Sigmoid colon (tissue), 7 donors: ENCODE measurements around the gene ACVR2B. TPM values are rescaled to one million over a fixed set of nuclear protein-coding genes. Genes with fewer than 3 reads are reported as not detected.

Experiments used
- DNase-seq: peaks from one replicate; pipeline ENCODE4 v3.0.0-alpha.2; 2019
- H3K27ac ChIP-seq, 4 donors: fragments of 200-600 bp; sonication (generic); one replicate each; pipeline ENCODE4 v1.5.1; 2016 to 2019; ENCODE audit warnings: mild to moderate bottlenecking in 1 of 4
- H3K27me3 ChIP-seq, 3 donors: fragments of 200-600 bp; sonication (generic); one replicate each; pipeline ENCODE4 v1.5.1; 2019; ENCODE audit warnings: mild to moderate bottlenecking in 1 of 3
- H3K36me3 ChIP-seq, 4 donors: fragments of 200-600 bp; sonication (generic); one replicate each; pipeline ENCODE4 v1.5.1; 2016 to 2019
- H3K4me1 ChIP-seq, 4 donors: fragments of 200-600 bp; sonication (generic); one replicate each; pipeline ENCODE4 v1.5.1; 2017 to 2019
- H3K4me3 ChIP-seq, 4 donors: fragments of 200-600 bp; sonication (generic); one replicate each; pipeline ENCODE4 v1.5.1; 2017 to 2019; ENCODE audit warnings: mild to moderate bottlenecking in 2 of 4, moderate library complexity in 1 of 4
- H3K9me3 ChIP-seq, 4 donors: fragments of 200-600 bp in 3 of 4; sonication (generic) in 3 of 4; one replicate each; pipeline versions ENCODE4 v1.5.1 to v1.6.1; 2013 to 2019
- CTCF ChIP-seq, 4 experiments: fragments of 450-650 bp in 3 of 4; fragments of 200-600 bp in 1 of 4; IDR thresholded peaks; one replicate each; pipeline ENCODE4 v1.5.1; 2016 to 2019; ENCODE audit warnings: antibody characterized with exemption in 4 of 4, mild to moderate bottlenecking in 3 of 4, moderate library complexity in 2 of 4
- EP300 ChIP-seq, 4 donors: sonication (generic); formaldehyde crosslinking; IDR thresholded peaks; one replicate each; pipeline ENCODE4 v1.6.1; 2017; ENCODE audit warnings: antibody characterized with exemption in 4 of 4
- POLR2A ChIP-seq, 2 donors: fragments of 450-650 bp; IDR thresholded peaks; one replicate each; pipeline ENCODE4 v1.6.1; 2016; ENCODE audit warnings: antibody characterized with exemption in 2 of 2, mild to moderate bottlenecking in 2 of 2, moderate library complexity in 2 of 2
- POLR2AphosphoS5 ChIP-seq, 4 donors: sonication (generic); formaldehyde crosslinking; IDR thresholded peaks; one replicate each; pipeline ENCODE4 v1.6.1; 2017; ENCODE audit warnings: antibody characterized with exemption in 4 of 4
- WGBS, 2 donors: extraction: QIAGEN DNeasy Blood & Tissue Kit; methylation state at CpG; one replicate each; pipeline ENCODE4 v1.1.7; 2013; 5-methylcytosine and 5-hydroxymethylcytosine counted together
- intact Hi-C: fragments of 100-400 bp; cut with DNase I; formaldehyde crosslinking; loops from one replicate; pipeline ENCODE4 v1.15.1; 2023
- polyA plus RNA-seq, 3 donors: library from polyadenylated mRNA; stranded (reverse); fragments of 200-250 nt; gene quantifications; one replicate each; pipeline ENCODE4 v1.2.3, GENCODE V29; 2013
- total RNA-seq, 4 donors: library from RNA; depleted of rRNA; stranded (reverse); fragments of >200 nt; gene quantifications; one replicate each; pipeline ENCODE4 v1.1.0, GENCODE V29; 2016
- donor health status: healthy with polysubstance abuse.
- donor health status: Bipolar disorder and iron deficiency.
- donor health status: healthy.

The ACVR2B gene
- total and polyA plus RNA-seq, 7 donors: 0.46 to 9.1 (median 4.8) TPM

DNA sequence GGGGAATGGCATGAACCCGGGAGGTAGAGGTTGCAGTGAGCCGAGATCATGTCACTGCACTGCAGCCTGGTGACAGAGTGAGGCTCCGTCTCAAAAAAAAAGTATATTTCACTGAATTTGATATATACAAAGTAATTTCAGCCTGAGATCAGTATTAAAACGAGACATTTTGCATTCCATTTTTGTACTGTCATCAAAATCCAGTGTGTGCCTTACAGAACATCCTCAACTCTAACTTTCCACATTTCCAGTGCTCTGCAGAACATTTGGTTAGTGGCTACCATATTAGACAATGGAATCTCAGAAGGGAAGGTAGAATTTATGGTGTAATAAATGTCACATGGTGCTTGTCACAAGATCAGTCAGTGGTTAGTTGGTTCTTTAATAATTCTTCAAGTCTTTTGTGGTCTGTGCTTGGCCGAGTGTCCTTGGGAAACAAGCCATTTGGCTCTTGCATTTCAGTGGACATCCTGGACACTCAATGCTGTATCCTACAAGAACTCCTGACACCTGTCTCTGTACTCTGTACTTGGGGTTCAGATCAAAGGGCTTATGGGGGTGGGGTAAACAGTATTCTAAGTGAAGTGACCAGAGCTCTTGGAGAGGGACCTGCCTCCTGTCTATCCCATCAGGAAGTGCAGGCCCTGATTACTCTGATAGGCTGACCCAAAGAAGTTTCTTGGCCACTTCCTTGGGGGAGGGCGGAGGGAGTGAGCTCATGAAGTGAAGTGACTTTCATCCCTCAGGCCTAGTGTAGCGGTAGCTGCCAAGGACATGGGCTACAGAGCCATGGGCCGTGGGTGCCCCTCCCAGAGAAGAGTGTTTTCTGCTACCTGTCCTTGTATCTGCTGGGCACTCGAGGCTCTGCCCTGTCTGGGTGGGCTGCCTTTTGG lies 3.7 kb downstream of the ACVR2B start:
- TF ChIP-seq POLR2A (IDR thresholded peaks at IDR 0.05): no peak
- peak in 2 of 4 donors; percentile 16 to 40 for TF ChIP-seq POLR2AphosphoS5 (IDR thresholded peaks at IDR 0.05)
- Histone ChIP-seq H3K36me3 (no peaks in the 10 kb centered on the region), H3K9me3 (no peaks in the 10 kb centered on the region), H3K4me1 (peaks cover 0 to 68% (median 63%) of the 10 kb centered on the region in 4 donors), H3K4me3 (no peak overlapping the region), H3K27me3 (no peaks in the 10 kb centered on the region), H3K27ac (peak overlapping the region in 1 of 4 donors; percentile 17)
- intact Hi-C loops: loop anchor here (5.0 to 10.0 kb wide), 3 partner anchors 293 to 597 kb away; partner anchors contain the start of genes ACAA1, MYD88, OXSR1 and SCN11A
- 86 to 87% methylated on average over 9 of the region's 9 CpGs for WGBS, 2 donors
- no peak for DNase-seq

GRCh38 chr3:38458796-38459498 lies 5.3 kb downstream of the ACVR2B start:
- intact Hi-C loops: loop anchor here (5.0 to 10.0 kb wide), 3 partner anchors 294 to 596 kb away; partner anchors contain the start of genes ACAA1, MYD88, OXSR1 and SCN11A
- DNase-seq: no peak
- 29 to 76% methylated on average over 13 of the region's 13 CpGs for WGBS, 2 donors
- no peak overlapping the region for H3K4me3 ChIP-seq
- no peaks in the 10 kb centered on the region for H3K9me3 ChIP-seq
- peak overlapping the region in 3 of 4 donors; percentile 15 to 54 (median 46) for H3K27ac ChIP-seq
- H3K36me3 ChIP-seq: no peaks in the 10 kb centered on the region
- TF ChIP-seq CTCF (IDR thresholded peaks at IDR 0.05) (no peak), POLR2AphosphoS5 (IDR thresholded peaks at IDR 0.05) (peak in 2 of 4 donors; percentile 8 to 17), POLR2A (IDR thresholded peaks at IDR 0.05) (peak in 1 of 2 donors; percentile 43)
- peaks cover 0 to 62% (median 58%) of the 10 kb centered on the region in 4 donors for H3K4me1 ChIP-seq
- no peaks in the 10 kb centered on the region for H3K27me3 ChIP-seq

- intact Hi-C loops: loop anchor here (5.0 to 10.0 kb wide), 3 partner anchors 295 to 595 kb away; partner anchors contain the start of genes ACAA1, MYD88, OXSR1 and SCN11A
- TF ChIP-seq CTCF (IDR thresholded peaks at IDR 0.05): no peak
- TF ChIP-seq POLR2AphosphoS5 (IDR thresholded peaks at IDR 0.05): no peak
- no peak for TF ChIP-seq EP300 (IDR thresholded peaks at IDR 0.05)
- TF ChIP-seq POLR2A (IDR thresholded peaks at IDR 0.05): no peak
- Histone ChIP-seq H3K4me1 (peaks cover 0 to 62% (median 57%) of the 10 kb centered on the region in 4 donors), H3K4me3 (no peak overlapping the region), H3K27me3 (no peaks in the 10 kb centered on the region), H3K27ac (peak overlapping the region; percentile 15 to 54 (median 44)), H3K9me3 (no peaks in the 10 kb centered on the region), H3K36me3 (no peaks in the 10 kb centered on the region)
- WGBS, 2 donors: 31 to 91% methylated on average over 10 of the region's 10 CpGs
- no peak for DNase-seq
Observed at GRCh38 chr3:38459499-38460048, 5.9 kb downstream of the ACVR2B start.

DNA sequence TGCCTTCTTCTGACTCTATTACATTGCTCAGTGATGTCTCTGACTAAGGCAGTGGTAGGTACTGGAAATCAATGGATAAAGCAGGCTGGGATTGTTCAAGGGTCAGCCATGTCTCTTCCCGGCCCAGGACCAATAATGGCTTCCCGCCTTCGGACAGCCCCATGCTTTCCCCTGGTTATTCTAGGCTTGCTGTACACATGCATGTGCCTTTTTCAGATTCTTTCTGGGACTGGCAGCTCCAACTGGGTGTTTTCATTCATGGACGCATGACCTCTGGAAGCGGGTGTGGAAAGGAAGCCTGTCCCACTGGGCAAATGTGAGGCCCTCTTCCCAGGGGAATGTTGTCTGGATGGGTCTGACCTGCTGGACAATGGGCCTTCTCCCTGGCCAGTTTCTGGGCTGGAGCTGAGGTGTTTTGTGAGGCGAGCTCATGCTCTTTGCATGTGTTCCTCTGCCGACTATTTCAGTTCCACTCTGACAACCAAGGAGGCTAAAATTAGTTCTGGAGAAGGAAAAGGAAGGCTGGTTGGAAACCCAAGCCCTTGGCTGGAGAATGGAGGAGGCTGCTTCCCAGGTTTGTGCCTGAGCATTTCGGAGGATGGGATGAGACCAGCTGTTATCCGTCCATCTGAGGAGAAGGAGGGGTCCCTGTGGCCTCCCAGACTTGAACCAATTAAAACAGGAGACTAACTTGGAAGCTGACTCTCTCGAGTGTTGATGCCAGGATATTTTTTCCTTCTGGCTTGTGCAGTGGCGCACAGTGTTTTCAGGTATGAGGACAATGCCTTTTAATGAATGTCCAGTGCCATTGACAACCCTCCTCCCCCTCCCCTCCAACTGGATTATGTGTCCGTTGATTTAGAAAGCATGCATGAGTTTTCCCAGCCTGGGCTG lies 6.9 kb downstream of the ACVR2B start:
- Histone ChIP-seq H3K36me3 (no peaks in the 10 kb centered on the region), H3K4me3 (no peak overlapping the region), H3K4me1 (peaks cover 0 to 60% (median 52%) of the 10 kb centered on the region in 4 donors), H3K27ac (peak overlapping the region; percentile 4 to 42 (median 36)), H3K27me3 (no peaks in the 10 kb centered on the region), H3K9me3 (no peaks in the 10 kb centered on the region)
- no peak for DNase-seq
- no peak for TF ChIP-seq CTCF (IDR thresholded peaks at IDR 0.05)
- no peak for TF ChIP-seq POLR2A (IDR thresholded peaks at IDR 0.05)
- TF ChIP-seq POLR2AphosphoS5 (IDR thresholded peaks at IDR 0.05): no peak
- TF ChIP-seq EP300 (IDR thresholded peaks at IDR 0.05): no peak
- intact Hi-C loops: no loop called here
- 83 to 91% methylated on average over 12 of the region's 12 CpGs for WGBS, 2 donors
